ENCODE measurements around the gene MEGF6.

The MEGF6 gene

DNA sequence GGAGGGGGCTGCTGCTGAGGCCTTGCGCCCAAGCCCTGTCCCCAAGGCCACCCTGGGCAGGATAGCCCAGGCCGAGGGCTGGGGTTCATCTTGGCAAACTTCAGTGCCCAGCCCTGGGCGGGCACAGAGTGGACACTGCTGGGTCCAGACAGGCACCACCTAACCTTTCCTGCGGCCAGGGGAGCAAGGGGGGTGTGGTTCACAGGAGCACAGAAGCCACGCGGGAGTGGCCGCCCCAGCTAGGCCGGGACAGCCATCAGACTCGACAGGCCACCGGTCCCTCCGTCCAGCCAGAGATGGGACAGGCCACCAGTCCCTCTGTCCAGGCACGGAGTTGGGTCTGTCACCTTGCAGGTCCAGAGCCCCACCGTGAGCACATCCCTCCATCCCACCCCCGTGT lies 127.9 kb downstream of the MEGF6 start:
- no peak for DNase-seq

- no peak for DNase-seq
Observed at GRCh38 chr1:3482378-3482849, 128.9 kb downstream of the MEGF6 start.

DNA sequence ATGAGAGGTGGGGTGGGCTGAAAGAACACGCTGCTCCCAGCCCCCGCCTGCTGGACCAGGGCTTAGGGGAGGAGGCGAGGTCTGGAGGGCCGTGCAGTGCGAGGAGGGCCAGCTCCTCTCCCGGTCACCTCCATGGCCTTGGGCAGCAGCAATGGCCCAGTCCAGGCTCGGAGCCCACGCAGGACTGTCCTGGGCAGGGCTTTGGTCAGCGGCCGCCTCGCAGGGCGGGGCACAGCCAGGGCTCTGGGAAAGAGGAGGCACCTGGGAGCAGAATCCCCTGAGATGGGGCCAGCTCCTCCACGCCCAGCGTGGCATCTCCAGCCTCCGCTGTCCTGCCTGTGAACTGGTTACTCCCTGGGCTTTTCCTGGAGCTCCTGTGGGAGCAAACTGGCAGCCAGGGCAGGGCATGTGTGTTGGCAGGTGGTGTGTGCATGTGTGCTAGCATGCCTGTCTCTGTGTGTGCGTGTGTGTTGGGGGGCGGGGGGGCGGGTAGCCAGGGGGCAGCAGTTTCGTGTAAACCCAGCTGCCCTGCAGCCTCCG lies 129.4 kb downstream of the MEGF6 start:
- DNase-seq, result no peak

DNA sequence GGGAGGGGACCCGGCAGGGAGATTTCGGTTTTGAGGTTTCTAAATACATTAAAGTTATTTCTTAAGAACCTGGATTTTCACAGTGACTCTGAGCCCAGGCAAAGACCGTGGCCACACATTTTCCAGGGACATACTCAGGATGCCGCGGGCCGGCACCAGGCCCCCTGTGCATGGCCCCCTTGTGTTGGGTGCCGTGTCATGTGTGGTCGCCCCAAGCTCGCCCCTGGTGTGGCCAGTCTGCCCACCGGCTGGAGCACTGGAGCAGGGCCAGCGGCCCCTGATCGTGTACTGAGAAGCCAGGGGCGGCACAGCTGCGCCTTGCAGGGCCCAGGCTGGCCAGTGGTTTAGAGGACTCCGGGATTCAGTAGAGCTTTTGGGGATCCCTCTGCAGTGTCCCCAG lies 130.3 kb downstream of the MEGF6 start:
- no peak for DNase-seq

- DNase-seq, result no peak
Observed at GRCh38 chr1:3480369-3480719, 131.0 kb downstream of the MEGF6 start.

DNA sequence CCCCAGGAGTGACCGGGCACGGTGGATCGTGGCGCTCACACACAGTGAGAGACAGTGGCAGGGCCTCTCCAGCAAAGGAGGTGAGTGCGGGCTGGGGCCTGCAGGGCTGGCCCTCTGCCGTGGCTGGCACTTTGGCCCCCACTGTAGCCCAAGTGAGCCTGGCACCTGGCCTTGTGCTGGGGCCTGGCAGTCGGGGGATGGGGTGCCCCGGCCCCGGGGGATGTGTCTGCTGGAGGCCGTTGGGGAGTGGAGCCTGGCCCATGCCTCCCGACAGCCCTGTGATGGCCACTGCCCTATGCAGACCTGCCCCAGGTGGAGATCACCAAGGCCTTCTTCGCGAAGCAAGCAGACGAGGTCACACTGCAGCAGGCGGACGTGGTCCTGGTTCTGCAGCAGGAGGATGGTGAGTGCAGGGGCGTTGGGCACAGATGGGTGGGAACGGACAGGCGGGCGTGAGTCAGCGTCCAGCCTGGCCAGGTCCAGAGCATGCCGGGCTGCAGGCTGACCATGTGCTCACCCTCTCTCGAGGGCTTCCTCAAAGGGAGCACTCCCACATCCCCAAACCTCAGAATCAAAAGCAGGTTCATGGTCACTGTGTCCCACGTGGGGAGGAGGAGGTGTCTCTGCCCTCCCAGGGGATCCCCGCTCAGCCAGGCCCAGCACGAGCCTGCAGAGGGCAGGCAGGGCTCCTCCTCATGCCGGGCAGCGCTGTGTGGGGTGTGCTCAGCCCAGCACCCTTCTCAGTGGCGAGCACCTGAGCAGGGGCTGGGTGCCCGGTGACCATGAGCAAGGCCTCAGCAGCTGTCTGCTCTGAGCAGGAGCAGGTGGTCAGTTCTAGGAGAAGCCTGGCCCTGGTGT lies 131.6 kb downstream of the MEGF6 start:
- DNase-seq, result no peak

DNA sequence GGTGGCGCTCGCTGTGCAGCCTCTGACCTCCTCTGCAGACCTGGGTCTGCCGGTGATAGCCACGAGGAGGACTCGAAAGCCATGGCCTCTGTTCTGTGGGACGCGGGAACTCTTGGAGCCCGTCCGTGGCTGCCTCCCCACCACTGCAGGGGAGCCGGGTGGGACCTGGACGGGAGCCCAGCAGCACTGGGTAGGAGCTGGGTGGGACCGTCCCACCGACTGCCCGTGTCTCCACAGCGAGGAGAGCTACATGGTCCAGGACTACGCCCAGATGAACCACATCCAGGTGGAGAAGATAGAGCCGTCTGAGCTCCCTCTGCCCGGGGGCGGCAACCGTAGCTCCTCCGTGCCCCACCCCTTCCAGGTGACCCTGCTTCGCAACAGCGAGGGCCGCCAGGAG lies 133.1 kb downstream of the MEGF6 start:
- no peak for DNase-seq

- DNase-seq, result no peak
Observed at GRCh38 chr1:3477241-3477995, 133.9 kb downstream of the MEGF6 start.

- no peak for DNase-seq
Observed at GRCh38 chr1:3476666-3477065, 134.6 kb downstream of the MEGF6 start.

- DNase-seq, result no peak
Observed at GRCh38 chr1:3475839-3476573, 135.3 kb downstream of the MEGF6 start.

GRCh38 chr1:3474421-3474820 lies 136.9 kb downstream of the MEGF6 start:
- DNase-seq, result no peak

DNA sequence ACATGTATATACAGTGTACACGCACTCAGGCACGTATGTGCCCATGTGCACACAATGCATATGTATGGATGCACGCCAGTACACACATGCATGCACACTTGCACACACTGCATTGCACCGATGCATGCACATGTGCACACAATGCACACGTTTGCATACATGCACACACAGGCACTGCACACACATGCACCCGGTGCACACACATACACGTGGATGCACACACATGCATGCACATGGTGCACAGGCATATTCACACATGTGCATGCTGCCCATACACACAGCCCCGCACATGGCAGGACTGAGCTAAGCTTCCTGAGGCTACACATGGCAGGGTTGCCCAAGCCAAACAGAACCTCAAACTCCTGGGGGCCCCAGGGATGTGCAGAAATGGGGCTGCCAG lies 137.3 kb downstream of the MEGF6 start:
- DNase-seq, result no peak

- no peak for DNase-seq
Observed at GRCh38 chr1:3473381-3473844, 137.9 kb downstream of the MEGF6 start.

DNA sequence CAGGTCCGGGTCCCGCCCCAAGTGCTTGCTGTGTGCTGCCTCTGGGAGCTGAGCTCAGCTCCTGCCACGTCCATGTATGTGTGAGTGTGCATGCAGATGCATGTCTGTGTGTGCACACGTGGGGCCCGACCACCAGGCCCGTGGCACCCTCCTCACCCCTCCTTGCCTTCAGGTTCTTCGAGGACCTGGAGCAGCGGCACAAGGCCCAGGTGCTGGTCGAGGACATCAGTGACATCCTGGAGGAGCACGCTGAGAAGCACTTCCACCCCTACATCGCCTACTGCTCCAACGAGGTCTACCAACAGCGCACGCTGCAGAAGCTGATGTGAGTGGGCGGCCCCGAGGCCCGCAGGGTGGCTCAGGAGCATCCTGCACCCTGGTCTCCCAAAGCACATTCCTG lies 138.4 kb downstream of the MEGF6 start:
- DNase-seq, result no peak

GRCh38 chr1:3472088-3472850 lies 139.0 kb downstream of the MEGF6 start:
- DNase-seq, result no peak

DNA sequence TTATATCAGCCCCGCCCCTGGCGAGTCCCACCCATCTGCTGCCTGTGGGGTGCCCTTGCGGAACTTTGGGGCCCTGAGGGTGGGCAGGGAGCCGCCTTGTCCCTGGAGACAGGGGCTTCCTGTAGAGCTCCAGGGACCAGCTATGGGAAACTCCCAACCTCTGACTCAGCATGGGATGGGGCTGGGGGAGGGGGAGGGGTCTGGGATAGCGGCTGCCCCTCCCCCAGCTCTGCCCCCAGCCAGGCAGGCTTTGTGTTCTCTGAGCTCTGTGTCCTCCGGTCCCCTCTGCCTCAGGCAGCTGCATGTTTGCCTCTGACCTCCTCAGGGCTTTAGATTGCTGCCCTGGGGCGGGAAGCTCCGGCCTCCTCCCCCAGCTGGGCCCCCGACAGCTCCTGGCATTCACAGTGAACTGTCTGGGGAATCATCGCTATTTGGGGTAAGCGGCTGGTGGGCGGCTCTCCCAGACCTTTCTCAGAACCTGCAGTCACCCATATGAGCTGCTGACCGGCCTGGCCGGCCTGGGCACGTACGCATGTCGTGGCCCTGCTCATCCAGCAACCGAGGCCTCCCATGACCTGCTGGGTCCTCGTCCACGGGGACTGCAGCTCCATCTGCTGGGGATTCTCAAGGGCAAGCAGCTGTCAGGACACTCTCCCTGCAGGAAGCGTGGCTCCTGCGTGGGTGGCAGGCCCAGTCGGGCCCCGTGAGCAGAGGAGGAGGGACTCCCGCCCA lies 139.8 kb downstream of the MEGF6 start:
- DNase-seq, result no peak

DNA sequence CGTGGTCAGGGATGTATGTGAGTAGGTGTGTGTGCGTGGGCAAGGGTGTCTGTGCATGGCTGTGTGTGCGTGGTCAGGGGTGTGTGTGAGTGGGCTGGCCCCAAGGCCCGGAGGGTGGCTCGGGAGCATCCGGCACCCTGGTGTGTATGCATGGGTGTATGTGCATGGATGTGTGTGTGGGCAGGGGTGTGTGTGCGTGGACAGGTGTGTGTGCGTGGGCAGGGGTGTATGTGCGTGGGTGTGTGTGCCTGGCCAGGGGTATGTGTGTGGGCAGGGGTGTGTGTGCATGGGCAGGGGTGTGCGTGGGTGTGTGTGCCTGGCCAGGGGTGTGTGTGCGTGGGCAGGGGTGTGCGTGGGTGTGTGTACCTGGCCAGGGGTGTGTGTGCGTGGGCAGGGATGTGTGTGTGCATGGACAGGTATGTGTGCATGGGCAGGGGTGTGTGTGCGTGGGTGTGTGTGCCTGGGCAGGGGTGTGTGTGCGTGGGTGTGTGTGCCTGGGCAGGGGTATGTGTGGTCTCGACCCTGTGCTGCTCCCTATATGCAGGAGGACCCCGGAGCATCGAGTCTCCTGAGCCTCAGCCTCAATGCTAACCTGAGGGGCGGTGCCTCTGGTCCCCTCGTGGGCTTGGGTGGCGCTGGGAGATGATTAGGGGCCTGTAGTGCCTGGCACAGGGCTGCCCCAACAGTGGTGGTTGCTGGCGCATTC lies 140.5 kb downstream of the MEGF6 start:
- no peak for DNase-seq

DNA sequence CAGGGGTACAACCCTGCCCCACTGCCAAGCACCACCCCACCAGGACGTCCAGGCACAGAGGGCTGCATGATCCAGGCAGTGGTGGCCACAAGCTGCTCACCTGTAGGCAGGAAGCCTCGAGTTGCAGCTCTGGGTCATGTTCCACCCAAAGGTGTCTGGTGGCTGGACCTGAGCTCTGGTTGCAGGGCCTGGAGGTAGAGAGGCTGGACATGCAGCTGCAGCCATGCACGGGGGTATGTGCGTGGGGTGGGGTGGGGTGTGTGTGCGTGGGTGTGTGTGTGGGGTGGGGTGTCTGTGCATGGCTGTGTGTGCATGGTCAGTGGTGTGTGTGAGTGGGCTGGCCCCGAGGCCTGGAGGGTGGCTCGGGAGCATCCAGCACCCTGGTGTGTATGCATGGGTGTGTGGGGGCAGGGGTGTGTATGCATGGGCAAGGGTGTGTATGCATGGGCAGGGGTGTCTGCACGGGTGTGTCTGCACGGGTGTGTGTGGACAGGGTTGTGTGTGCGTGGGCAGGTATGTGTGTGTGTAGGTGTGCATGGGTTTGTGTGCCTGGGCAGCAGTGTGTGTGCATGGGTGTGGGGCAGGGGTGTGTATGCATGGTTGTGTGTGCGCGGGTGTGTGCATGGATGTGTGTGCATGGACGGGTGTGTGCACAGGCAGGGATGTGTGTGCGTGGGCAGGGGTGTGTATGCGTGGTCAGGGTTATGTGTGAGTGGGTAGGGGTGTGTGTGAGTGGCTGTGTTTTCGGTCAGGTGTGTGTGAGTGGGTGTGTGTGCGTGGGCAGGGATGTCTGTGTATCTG lies 141.3 kb downstream of the MEGF6 start:
- DNase-seq, result no peak

DNA sequence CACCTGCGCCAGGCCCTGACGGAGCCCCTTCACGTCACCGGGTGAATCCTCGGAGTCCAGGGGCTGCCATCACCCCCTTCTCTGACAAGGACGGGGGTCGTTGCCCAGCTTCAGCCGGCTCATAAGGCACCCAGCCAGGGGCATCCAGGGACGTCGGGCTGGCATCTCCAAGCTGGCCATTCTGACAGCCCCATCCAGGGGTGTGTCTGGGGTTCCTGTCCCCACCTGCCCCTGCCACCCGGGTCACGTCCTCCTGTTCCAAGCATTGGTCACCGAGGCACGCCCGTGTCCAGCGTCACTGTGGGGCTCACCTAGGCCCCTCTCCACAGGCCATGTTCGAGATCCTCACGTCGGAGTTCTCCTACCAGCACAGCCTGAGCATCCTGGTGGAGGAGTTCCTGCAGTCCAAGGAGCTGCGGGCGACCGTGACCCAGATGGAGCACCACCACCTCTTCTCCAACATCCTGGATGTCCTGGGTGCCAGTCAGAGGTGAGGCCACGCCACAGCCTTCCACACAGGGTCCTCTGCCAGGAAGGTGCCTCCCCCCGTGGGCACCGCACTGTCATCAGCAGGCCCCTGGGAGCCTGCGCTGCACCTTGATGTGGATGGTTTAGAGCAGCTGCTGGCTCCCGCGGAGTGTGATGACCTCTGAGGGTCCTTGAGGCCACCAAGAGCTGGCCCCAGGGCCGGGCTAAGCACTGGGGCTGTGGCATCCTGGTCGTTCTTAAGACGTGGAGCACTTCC lies 142.0 kb downstream of the MEGF6 start:
- no peak for DNase-seq

All from C1 segment of cervical spinal cord (tissue), 14 donors.